ENCODE results near the gene RNF19B.
"Not testable (repeated sequence)": the region's sequence is repeated elsewhere in the genome, so short reads cannot be mapped to it uniquely, and the experiment has no call there.

The RNF19B gene

GRCh38 chr1:33004613-33005012 is 40.0 kb upstream of the RNF19B start:
- DNase-seq (ENCODE audit: insufficient read length) (no peak), FAIRE-seq (no peak)
- no peak for TF ChIP-seq POLR2AphosphoS5 (IDR thresholded peaks at IDR 0.05; ENCODE audit: low read depth, low read length)
- TF ChIP-seq POLR2A (IDR thresholded peaks at IDR 0.05; ENCODE audit: low read depth, low read length), result no peak
- TF ChIP-seq TAF1 (IDR thresholded peaks at IDR 0.05; ENCODE audit: borderline replicate concordance, low read depth, low read length), result no peak

GRCh38 chr1:33003657-33004056 is 39.0 kb upstream of the RNF19B start:
- no peak for TF ChIP-seq POLR2A (IDR thresholded peaks at IDR 0.05; ENCODE audit: low read depth, low read length)
- no peak for TF ChIP-seq POLR2AphosphoS5 (IDR thresholded peaks at IDR 0.05; ENCODE audit: low read depth, low read length)
- TF ChIP-seq TAF1 (IDR thresholded peaks at IDR 0.05; ENCODE audit: borderline replicate concordance, low read depth, low read length), result no peak
- FAIRE-seq (no peak), DNase-seq (ENCODE audit: insufficient read length) (no peak)

- no peak for TF ChIP-seq TAF1 (IDR thresholded peaks at IDR 0.05; ENCODE audit: borderline replicate concordance, low read depth, low read length)
- DNase-seq (ENCODE audit: insufficient read length), result no peak
- FAIRE-seq, result no peak
Observed at GRCh38 chr1:33002006-33002405, 37.4 kb upstream of the RNF19B start.

- no peak for DNase-seq (ENCODE audit: insufficient read length)
- no peak for FAIRE-seq
- TF ChIP-seq TAF1 (IDR thresholded peaks at IDR 0.05; ENCODE audit: borderline replicate concordance, low read depth, low read length), result no peak
- TF ChIP-seq POLR2AphosphoS5 (IDR thresholded peaks at IDR 0.05; ENCODE audit: low read depth, low read length), result no peak
- no peak for TF ChIP-seq POLR2A (IDR thresholded peaks at IDR 0.05; ENCODE audit: low read depth, low read length)
Observed at GRCh38 chr1:33001282-33001681, 36.7 kb upstream of the RNF19B start.

GRCh38 chr1:33000427-33001026 is 35.9 kb upstream of the RNF19B start:
- DNase-seq (ENCODE audit: insufficient read length) (no peak), FAIRE-seq (no peak)
- no peak for TF ChIP-seq TAF1 (IDR thresholded peaks at IDR 0.05; ENCODE audit: borderline replicate concordance, low read depth, low read length)
- no peak for TF ChIP-seq POLR2AphosphoS5 (IDR thresholded peaks at IDR 0.05; ENCODE audit: low read depth, low read length)
- TF ChIP-seq POLR2A (IDR thresholded peaks at IDR 0.05; ENCODE audit: low read depth, low read length), result no peak

- TF ChIP-seq POLR2AphosphoS5 (IDR thresholded peaks at IDR 0.05; ENCODE audit: low read depth, low read length) (no peak), POLR2A (IDR thresholded peaks at IDR 0.05; ENCODE audit: low read depth, low read length) (no peak), TAF1 (IDR thresholded peaks at IDR 0.05; ENCODE audit: borderline replicate concordance, low read depth, low read length) (no peak)
- FAIRE-seq (no peak), DNase-seq (ENCODE audit: insufficient read length) (no peak)
Observed at GRCh38 chr1:32998997-32999396, 34.4 kb upstream of the RNF19B start.

- no peak for TF ChIP-seq TAF1 (IDR thresholded peaks at IDR 0.05; ENCODE audit: borderline replicate concordance, low read depth, low read length)
- no peak for TF ChIP-seq POLR2AphosphoS5 (IDR thresholded peaks at IDR 0.05; ENCODE audit: low read depth, low read length)
- no peak for TF ChIP-seq POLR2A (IDR thresholded peaks at IDR 0.05; ENCODE audit: low read depth, low read length)
- DNase-seq (ENCODE audit: insufficient read length) (no peak), FAIRE-seq (no peak)
Observed at GRCh38 chr1:32998064-32998463, 33.5 kb upstream of the RNF19B start.

- FAIRE-seq (no peak), DNase-seq (ENCODE audit: insufficient read length) (no peak)
Observed at GRCh38 chr1:32997381-32997891, 32.8 kb upstream of the RNF19B start.

GRCh38 chr1:32993324-32993636 is 28.7 kb upstream of the RNF19B start:
- not testable (repeated sequence) for DNase-seq (ENCODE audit: insufficient read length); FAIRE-seq

More at GRCh38 chr1:32997381-32997891, 32.8 kb upstream of the RNF19B start:
- TF ChIP-seq POLR2AphosphoS5 (IDR thresholded peaks at IDR 0.05; ENCODE audit: low read depth, low read length), result no peak
- no peak for TF ChIP-seq POLR2A (IDR thresholded peaks at IDR 0.05; ENCODE audit: low read depth, low read length)
- no peak for TF ChIP-seq TAF1 (IDR thresholded peaks at IDR 0.05; ENCODE audit: borderline replicate concordance, low read depth, low read length)

- TF ChIP-seq POLR2A (IDR thresholded peaks at IDR 0.05; ENCODE audit: low read depth, low read length), result no peak
- TF ChIP-seq POLR2AphosphoS5 (IDR thresholded peaks at IDR 0.05; ENCODE audit: low read depth, low read length), result no peak
- no peak for TF ChIP-seq TAF1 (IDR thresholded peaks at IDR 0.05; ENCODE audit: borderline replicate concordance, low read depth, low read length)
- peak; percentile 59 for DNase-seq (ENCODE audit: insufficient read length)
- FAIRE-seq, result peak; percentile 92
Observed at GRCh38 chr1:32992489-32993323, 28.1 kb upstream of the RNF19B start.

- FAIRE-seq, result peak; percentile 9
Observed at GRCh38 chr1:32991819-32992488, 27.3 kb upstream of the RNF19B start.

GRCh38 chr1:32991386-32991785 is 26.8 kb upstream of the RNF19B start:
- no peak for TF ChIP-seq TAF1 (IDR thresholded peaks at IDR 0.05; ENCODE audit: borderline replicate concordance, low read depth, low read length)
- 0 out of 2 replicates have a peak, but pooled peaks have one; percentile 2 for TF ChIP-seq POLR2AphosphoS5 (IDR thresholded peaks at IDR 0.05; ENCODE audit: low read depth, low read length)
- no peak for DNase-seq (ENCODE audit: insufficient read length)
- FAIRE-seq, result no peak

More at GRCh38 chr1:32991819-32992488, 27.3 kb upstream of the RNF19B start:
- no peak for TF ChIP-seq TAF1 (IDR thresholded peaks at IDR 0.05; ENCODE audit: borderline replicate concordance, low read depth, low read length)
- peak; percentile 51; the same call in 1 of the 2 replicates for TF ChIP-seq POLR2AphosphoS5 (IDR thresholded peaks at IDR 0.05; ENCODE audit: low read depth, low read length)
- TF ChIP-seq POLR2A (IDR thresholded peaks at IDR 0.05; ENCODE audit: low read depth, low read length), result peak; percentile 48; the same call in 1 of the 2 replicates
- DNase-seq (ENCODE audit: insufficient read length), result no peak
